ENCODE results near the gene CBX8. TPM values are rescaled to one million over a fixed set of nuclear protein-coding genes. Genes with fewer than 3 reads are reported as not detected.

The CBX8 gene
- total RNA-seq, 4 donors from 2014 or later = 0.84 to 4.2 (median 0.87) TPM; not detected in 1

DNA sequence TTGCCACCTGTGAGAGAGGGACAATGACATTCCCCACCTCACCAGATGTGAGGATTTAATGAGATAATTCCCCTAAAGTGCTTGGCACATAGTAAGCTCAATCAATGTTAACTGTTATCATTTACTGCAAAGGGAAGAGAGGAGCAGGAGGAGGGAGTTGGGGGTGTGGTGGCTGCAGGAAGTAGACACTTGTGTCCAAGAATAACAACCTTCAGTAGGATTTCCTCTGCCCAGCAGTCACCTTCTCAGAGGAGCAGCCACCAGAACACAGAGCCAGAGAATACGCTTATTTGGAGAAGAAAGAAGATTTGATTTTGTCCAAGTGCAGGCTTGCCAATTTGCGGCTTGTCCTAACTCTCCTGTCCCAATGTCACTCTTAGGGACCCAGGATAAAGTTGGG is 32.1 kb upstream of the CBX8 start:
- Histone ChIP-seq H3K4me1 (peaks cover 0 to 35% (median 23%) of the 10 kb centered on the region in 4 donors), H3K4me3 (no peak overlapping the region), H3K27ac (no peak overlapping the region), H3K9me3 (no peaks in the 10 kb centered on the region), H3K27me3 (peaks cover 0 to 10% of the 10 kb centered on the region in 2 donors), H3K36me3 (peaks cover 0 to 7% (median 2%) of the 10 kb centered on the region in 3 donors)
- TF ChIP-seq EP300 (IDR thresholded peaks at IDR 0.05) (no peak), POLR2A (IDR thresholded peaks at IDR 0.05) (no peak)
- TF ChIP-seq, protein P1, sequence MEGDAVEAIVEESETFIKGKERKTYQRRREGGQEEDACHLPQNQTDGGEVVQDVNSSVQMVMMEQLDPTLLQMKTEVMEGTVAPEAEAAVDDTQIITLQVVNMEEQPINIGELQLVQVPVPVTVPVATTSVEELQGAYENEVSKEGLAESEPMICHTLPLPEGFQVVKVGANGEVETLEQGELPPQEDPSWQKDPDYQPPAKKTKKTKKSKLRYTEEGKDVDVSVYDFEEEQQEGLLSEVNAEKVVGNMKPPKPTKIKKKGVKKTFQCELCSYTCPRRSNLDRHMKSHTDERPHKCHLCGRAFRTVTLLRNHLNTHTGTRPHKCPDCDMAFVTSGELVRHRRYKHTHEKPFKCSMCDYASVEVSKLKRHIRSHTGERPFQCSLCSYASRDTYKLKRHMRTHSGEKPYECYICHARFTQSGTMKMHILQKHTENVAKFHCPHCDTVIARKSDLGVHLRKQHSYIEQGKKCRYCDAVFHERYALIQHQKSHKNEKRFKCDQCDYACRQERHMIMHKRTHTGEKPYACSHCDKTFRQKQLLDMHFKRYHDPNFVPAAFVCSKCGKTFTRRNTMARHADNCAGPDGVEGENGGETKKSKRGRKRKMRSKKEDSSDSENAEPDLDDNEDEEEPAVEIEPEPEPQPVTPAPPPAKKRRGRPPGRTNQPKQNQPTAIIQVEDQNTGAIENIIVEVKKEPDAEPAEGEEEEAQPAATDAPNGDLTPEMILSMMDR (IDR thresholded peaks at IDR 0.05) = no peak
- no peak for DNase-seq (ENCODE audit: low spot score in 2 of 2)
- 70 to 84% methylated on average over 2 of the region's 2 CpGs for WGBS, 2 donors

DNA sequence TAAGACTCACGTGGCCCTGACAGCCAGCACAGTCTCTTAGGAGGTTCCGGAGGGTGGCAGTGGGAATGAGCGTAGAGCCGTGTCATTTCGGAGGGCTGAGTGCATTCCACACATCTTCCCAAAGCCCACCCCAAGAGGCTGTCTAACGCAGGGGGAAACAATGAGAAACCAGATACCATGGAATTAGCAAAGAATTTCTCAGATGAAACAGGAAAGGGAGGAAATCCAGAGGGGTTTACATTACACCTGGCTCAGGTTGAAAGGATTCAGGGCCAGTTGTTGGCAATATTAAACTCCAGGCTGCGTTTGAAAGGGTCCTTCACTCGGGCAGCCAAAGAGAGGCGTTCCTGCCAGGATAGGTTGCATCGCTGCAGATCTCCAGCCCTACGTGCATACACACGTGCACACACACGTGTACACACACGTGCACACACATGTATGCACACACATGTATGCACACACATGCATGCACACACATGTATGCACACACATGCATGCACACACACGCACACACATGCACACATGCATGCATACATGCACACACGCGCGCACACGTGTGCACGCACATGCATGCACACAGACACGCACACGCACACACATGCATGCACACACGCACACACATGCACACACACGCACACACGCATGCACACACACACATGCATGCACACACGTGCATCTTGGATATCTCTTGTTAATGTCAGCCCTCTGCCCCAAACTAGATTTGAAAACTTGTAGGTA is 30.1 kb upstream of the CBX8 start:
- TF ChIP-seq, protein P1 (IDR thresholded peaks at IDR 0.05) = no peak
- TF ChIP-seq POLR2A (IDR thresholded peaks at IDR 0.05) = no peak
- TF ChIP-seq EP300 (IDR thresholded peaks at IDR 0.05) = no peak
- DNase-seq (ENCODE audit: low spot score in 2 of 2) = no peak
- peaks cover 0 to 17% (median 12%) of the 10 kb centered on the region in 4 donors for H3K4me1 ChIP-seq
- no peaks in the 10 kb centered on the region for H3K36me3 ChIP-seq
- no peaks in the 10 kb centered on the region for H3K9me3 ChIP-seq
- H3K4me3 ChIP-seq = no peak overlapping the region
- H3K27me3 ChIP-seq = peaks cover 0 to 10% of the 10 kb centered on the region in 2 donors
- 81 to 87% methylated on average over 26 of the region's 26 CpGs for WGBS, 2 donors
- H3K27ac ChIP-seq = no peak overlapping the region

DNA sequence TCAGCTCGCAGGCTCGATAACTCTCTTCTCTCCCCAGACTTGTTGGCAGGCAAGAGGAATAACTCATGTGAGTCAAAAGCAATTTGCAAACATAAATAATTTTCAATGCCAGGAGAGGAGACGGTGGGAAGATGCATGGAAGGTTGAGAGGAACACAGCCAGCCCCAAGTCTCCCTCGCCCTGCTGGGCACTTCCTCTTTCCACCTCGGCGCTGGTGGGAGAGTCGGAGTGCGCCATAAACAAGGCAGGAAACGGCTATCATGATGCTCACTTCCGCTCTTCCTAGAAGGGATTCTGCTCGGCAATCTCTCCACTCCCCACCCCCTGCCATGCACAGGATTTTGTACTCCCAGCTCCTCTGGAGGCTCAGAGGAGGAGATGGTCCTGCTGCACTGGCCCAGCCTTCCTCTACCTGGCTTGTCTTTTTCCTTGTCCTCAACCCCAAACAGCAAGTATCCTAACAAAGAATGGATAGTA is 29.4 kb upstream of the CBX8 start:
- no peak for DNase-seq (ENCODE audit: low spot score in 2 of 2)
- Histone ChIP-seq H3K4me3 (no peak overlapping the region), H3K4me1 (peaks cover 0 to 10% (median 5%) of the 10 kb centered on the region in 4 donors), H3K27ac (no peak overlapping the region), H3K27me3 (peaks cover 0 to 10% of the 10 kb centered on the region in 2 donors), H3K36me3 (no peaks in the 10 kb centered on the region), H3K9me3 (no peaks in the 10 kb centered on the region)
- 41 to 54% methylated on average over 11 of the region's 11 CpGs for WGBS, 2 donors
- TF ChIP-seq, protein P1 (IDR thresholded peaks at IDR 0.05) = no peak

DNA sequence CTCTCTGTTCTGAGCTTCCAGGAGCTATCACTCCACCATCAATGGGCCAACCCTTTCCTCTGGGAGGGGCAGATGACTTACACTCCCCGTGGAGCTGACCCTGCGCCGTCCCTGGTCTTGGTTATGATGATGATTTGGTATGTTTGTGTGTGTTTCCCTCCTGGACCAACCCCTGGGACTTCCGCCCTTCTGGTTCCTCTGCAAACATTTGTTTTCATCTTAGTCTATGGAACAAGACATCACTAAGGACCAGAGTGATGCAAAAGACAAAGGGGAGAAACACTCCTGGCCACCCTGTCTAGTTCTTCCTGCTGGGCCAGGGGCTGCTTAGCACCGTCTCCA is 28.7 kb upstream of the CBX8 start:
- WGBS, 2 donors = 99 to 100% methylated on average over 5 of the region's 5 CpGs
- H3K4me1 ChIP-seq = peaks cover 0 to 4% (median 0%) of the 10 kb centered on the region in 4 donors
- no peak overlapping the region for H3K4me3 ChIP-seq
- H3K27me3 ChIP-seq = peaks cover 0 to 10% of the 10 kb centered on the region in 2 donors
- no peak overlapping the region for H3K27ac ChIP-seq
- no peaks in the 10 kb centered on the region for H3K9me3 ChIP-seq
- TF ChIP-seq EP300 (IDR thresholded peaks at IDR 0.05) (no peak), POLR2A (IDR thresholded peaks at IDR 0.05) (no peak)
- TF ChIP-seq, protein P1 (IDR thresholded peaks at IDR 0.05) = no peak
- DNase-seq (ENCODE audit: low spot score in 2 of 2) = no peak
- H3K36me3 ChIP-seq = no peaks in the 10 kb centered on the region

DNA sequence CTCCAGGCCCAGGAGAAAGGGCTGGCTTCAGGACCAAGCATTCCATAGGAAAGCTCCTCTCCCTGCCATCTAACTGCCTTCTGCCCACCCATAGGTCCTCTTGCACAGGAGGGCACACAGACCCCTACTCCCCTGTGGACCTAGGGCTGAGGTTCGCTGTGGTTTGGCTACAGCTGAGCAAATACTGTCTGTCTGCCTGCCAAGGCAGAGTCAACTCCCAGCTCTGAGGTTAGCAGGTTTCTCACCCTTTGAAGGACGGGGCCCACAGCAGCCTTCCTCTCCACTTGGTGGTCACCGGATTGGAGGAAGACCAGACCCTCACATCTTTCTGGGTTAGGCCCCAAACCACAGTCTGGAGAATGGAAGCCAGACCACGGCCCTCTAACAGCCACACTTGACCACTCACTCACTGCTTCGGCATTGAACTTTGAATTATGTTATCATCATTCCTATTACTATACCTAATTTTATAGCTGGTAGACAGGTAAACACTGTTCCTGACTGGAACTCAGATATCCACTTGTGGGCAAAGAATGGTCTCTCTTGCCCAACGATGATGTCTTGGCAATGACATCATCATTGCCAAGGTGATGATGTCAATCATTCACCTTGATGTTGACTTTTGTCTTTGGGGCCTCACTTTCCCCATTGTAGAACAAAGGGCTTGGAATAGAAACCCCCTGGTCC is 28.2 kb upstream of the CBX8 start:
- TF ChIP-seq EP300 (IDR thresholded peaks at IDR 0.05) (no peak), POLR2A (IDR thresholded peaks at IDR 0.05) (no peak)
- TF ChIP-seq, protein P1 (IDR thresholded peaks at IDR 0.05) = no peak
- peaks cover 0 to 10% of the 10 kb centered on the region in 2 donors for H3K27me3 ChIP-seq
- no peak overlapping the region for H3K4me3 ChIP-seq
- DNase-seq (ENCODE audit: low spot score in 2 of 2) = no peak
- no peaks in the 10 kb centered on the region for H3K4me1 ChIP-seq
- 84 to 86% methylated on average over 6 of the region's 6 CpGs for WGBS, 2 donors
- H3K9me3 ChIP-seq = no peaks in the 10 kb centered on the region
- no peak overlapping the region for H3K27ac ChIP-seq
- no peaks in the 10 kb centered on the region for H3K36me3 ChIP-seq
